Measurements from ENCODE around the gene ANKEF1.
"Not testable (repeated sequence)": the region's sequence is repeated elsewhere in the genome, so short reads cannot be mapped to it uniquely, and the experiment has no call there.

The ANKEF1 gene

DNA sequence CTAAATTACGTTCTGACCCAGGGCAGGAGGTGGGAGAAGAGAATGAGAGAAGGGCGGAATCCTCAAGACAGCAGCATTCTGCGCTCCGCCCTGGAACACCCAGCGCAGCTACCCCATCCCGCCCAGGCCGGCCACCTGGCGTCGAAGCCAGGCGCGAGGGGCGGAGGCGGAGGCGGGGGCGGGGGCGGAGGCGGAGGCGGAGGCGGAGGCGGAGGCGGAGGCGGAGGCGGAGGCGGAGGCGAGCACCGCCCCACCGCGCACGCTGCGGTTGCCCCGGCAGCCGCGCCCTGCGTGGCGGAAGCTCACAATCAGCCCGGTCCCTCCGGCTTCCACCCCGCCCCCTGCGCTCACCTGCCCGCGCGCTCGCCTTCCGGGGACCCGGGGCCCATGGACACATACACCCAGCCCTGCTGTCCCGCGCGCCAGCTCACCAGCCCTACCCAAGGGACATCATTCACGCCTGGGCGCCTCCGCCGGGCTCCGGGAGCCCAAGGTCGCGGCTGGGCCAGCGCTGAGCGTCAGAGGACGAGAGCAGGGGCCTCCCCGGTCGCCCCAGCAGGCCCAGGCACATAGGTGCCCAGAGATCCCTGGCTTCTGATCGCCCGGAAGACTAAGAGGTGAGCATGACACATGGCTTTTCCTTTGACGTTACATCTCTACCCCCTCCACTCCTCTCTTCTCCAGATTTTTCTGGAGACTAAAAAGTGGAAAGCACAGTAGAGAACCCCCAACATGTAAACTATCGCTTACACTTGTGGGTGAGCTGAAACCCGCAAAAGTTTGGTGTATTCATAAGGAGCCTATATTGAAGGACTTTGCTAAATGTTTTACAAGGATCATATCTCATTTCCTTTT is at the start of gene ANKEF1:
ANKEF1 (plus strand) TSS at position 271 of the 855 bp plus-strand sequence. CDS start 3,315 bp downstream, outside the sequence.
- DNase-seq (ENCODE audit: low spot score) = peak; percentile 61

DNA sequence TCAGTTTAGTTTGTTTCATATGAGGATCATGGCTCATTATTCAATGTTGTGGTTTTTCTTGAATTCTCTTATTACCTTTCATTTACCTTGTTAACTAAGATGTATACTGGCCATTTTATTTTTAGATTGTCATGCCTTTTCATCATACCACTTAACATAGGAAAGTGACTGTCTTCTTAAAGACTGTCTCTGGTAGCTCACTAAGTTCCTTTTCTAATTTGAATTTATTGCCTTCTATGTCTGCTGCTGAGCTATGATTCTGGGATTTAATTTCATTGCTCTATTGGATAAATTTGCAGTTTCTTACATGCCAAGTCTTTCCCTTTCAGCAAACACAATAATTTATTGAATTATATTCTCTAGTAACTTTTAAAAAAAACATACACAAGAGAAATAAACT is 49.5 kb upstream of the ANKEF1 start:
- no peak for DNase-seq (ENCODE audit: low spot score)

DNA sequence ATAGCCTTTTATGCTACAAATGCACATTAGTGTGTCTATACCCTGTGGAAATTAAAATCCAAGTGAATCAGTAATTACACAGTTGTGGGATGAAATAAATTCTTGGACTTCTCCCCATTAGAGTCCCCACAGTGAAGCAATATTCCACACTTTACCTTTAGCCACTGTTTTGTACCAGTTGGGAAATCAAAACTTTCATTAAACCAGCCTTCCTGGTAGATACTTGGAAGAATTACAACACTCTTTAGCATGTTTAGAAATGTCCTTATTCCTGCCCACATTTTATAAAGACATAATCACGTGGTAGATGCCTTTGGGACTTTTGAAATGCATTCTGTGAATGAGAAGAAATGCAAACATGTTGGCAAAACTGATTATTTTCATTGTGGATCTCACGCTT is 49.0 kb upstream of the ANKEF1 start:
- DNase-seq (ENCODE audit: low spot score) = no peak

DNA sequence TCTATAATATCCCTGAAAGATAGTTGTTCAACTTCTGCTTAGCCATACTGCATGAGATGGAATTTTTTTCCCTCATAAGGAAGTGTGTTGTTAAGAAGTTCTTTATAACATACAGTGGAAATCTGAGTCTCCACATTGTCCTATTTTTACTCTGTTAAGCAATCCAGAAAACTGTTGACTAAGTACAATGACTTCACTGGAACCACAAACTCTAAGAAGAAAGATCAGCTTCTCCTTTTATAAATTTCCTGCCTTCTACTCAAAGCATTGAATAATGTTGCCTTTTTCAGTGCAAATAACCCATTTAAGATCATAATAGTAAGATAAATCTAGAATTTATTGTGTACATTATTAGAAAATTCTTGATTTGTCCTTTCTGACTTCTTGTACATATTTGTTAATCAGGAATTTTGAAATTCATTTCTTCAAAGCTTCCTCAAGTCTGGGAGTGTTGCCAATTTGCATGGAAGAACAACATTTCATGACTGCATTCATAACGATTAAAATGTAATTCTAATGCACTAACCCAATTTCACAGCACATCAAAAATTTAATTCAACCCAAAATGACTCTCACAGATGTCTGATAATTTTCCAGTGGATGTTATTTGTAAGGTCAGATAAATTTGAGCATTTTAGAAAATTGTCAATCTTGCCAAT is 45.6 kb upstream of the ANKEF1 start:
- no peak for DNase-seq (ENCODE audit: low spot score)

DNA sequence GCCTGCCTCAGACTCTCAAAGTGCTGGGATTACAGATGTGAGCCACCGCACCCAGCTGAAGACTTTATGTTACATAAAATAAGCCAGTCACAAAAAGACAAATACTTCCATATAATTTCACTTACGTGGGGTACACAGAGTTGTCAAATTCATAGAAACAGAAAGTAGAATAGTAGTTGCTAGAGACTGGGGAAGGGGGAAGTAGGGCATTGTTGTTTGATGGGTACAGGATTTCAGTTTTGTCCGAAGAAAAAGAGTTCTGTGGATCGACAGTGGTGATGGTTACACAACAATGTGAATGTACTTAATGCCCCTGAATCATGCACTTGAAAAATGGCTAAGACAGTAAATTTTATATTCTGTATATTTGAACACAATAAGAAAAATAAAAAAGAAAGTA is 41.6 kb upstream of the ANKEF1 start:
- DNase-seq (ENCODE audit: low spot score) = no peak

DNA sequence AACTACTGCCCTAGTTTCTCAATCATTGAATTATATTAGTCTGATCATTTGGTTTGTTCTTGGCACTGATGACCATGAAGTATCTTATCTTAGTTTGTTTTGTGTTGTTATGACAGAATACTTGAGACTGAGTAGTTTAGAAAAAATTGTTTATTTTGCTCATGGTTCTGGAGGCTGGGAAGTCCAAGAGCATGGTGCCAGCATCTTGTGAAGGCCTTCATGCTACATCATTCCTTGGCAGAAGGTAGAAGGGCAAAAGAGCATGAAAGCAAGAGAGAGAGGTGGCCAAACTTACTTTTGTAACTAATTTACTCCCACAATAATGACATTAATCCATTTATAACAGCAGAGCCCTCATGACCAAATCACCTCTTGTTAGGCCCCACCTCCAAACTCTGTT is 40.1 kb upstream of the ANKEF1 start:
- DNase-seq (ENCODE audit: low spot score) = no peak

DNA sequence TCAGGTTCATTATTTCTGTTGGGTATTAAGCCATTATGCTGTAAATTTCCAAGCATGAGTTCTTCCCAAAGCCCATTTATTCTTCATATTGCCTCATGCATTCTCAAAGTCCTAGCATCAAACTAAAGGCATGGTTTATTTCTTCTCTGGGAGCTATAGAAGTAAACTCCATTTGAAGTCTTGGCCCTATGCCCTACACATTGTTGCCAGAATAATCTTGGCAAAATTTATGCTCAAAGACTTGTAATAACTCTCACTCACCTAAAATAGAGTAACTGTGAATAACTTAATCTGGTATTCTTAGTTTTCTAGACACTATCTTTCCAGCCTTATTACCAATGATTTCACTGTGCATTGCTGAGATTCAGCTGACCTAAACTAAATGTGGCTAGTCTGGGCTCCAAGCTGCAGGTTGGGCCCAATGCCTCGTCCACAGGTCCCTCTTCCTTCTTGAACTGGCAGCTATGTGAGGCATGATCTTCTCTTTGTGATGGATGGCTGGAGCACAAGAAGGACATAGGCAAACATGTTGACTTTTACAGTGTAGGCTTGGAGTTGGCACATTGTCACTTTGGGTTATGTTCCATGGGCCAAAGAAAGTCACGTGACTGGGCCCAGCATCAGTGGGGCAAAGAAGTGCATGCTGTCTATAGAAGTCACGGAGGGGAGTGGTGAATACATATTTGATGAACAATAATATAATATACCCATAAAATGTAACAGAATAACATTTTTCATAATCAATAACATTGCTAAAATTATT is 39.1 kb upstream of the ANKEF1 start:
- DNase-seq (ENCODE audit: low spot score) = no peak

DNA sequence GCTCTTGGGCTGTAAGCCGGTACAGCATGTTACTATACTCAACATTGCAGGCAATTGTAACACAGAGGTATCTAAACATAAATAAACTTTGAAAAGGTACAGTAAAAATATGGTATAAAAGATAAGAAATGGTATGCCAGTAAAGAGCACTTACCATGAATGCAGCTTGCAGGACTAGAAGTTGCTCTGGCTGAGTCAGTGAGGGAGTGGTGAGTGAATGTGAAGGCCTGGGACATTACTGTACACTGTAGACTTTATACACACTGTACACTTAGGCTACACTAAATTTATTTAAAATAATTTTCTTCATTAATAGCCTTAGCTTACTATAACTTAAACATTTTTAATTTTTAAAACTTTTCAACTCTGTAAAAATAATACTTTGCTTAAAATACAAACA is 37.8 kb upstream of the ANKEF1 start:
- DNase-seq (ENCODE audit: low spot score) = no peak

DNA sequence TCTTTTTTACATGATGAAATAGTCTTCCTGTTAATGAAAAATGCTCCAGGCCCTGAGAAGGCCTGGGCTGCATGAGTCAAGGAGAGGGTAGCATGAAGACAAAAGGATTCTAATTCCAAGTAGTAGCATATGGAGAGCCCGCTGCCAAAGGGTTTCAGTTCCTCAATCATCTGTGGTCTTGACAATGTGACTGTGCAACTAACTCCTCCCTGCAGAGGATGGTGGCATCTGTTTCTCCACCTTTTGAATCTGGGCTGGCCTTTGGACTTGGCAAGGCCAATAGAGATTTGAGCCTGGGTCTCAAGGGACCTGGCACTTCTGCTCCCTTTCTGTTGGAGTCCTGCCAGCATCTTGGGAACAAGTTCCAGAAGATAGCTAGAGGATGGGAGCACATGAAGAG is 35.1 kb upstream of the ANKEF1 start:
- DNase-seq (ENCODE audit: low spot score) = no peak

DNA sequence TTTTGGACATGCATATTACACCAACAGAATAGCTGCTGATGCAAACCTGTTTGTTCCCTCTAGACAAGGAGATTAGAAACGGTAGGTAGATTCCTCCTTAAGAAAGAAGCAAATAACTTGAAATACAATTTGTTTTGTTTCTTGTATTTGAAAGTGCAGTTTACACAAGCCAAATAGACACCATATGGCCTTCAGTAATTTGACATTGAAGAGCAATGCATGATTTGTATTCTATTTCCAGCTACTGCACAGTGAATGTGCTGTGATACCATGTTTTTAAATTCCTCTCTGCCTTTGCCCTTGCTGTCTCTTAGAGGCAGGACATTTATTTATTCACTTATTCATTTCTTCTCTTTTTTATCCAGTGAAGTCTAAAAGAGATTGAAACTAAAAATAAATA is 31.9 kb upstream of the ANKEF1 start:
- DNase-seq (ENCODE audit: low spot score) = no peak

DNA sequence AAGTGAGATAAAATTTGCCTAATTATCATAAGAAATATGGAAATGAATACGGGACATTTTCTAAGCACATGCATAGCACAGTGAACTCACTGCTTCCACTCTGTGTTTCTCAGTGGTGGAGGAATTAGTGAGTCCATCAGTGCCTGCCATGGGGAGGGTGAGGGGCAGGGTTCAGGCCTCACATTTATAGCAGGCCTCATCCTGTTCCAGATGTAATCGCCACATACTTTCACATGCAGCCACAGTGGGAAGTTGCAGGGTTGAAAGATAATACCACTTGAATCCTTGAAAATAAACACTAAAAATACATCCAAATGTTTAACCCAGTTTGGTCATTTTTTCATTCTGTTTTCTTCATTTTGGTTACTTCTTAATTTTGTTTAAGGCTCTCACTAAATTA is 29.9 kb upstream of the ANKEF1 start:
- DNase-seq (ENCODE audit: low spot score) = no peak

DNA sequence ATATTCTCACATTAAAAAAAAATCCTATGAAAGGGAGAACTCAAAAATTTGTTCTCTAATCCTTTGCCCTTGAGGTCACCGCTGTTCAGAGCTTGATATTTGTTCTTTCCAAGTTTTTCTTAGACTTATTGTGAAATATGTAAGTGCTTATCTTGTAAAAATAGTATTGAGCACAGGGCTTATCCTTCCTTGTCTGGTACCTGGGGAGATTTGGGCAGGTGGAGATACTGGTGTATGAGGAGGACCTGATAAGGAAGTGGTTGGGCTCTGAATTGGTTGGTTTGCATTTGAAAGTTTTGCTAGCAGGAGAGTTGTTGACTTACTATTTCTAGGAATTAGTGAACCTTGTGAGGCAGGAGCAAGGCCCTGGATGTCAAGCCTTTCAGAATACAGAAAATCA is 28.9 kb upstream of the ANKEF1 start:
- no peak for DNase-seq (ENCODE audit: low spot score)

DNA sequence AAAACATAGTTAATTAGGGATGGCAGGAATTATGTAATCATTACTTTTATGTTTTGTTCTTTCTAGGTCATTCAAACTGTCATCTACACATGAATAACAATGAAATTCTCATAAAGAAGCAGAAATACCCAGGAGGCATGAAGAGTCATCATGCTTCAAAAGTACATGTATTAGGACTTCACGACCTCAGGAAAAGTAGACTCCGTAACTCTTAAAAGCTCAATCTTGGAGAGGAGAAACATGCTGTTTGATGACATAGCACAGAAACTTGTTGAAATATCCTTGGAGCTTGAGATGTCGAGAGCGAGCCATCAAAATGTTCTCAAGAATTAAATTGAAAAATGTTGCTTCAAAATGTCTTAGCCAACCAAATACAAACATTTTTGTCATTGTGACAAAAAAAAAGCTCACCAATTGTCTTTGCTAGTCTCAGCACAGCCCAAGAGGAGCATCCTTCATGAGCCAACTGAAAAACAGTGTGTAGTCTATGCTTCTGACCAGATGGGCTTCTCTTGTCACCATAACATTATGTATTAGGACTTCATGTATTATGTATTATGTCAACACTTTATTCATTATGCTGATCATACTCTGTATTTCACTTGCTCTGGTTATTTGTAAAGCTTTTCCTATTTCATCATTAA is 28.2 kb upstream of the ANKEF1 start:
- no peak for DNase-seq (ENCODE audit: low spot score)

DNA sequence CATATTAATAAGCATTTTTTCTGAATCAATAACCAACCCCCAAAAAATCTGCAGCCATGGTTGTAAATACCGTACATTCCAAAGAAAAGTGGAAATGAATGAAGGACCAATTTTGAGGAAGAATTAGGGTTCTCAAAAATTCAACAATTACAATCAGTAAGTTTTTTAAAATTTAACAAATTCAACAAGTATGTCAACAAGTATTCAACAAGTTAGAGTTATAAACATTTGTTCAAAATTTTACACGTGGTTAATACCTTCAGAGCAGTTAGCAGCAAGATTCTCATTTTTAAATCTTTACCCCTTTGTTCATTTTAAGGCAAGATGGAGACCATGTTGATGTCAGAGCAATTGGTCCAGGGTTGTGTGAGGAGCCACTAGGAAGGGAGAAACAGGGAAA is 27.6 kb upstream of the ANKEF1 start:
- no peak for DNase-seq (ENCODE audit: low spot score)

DNA sequence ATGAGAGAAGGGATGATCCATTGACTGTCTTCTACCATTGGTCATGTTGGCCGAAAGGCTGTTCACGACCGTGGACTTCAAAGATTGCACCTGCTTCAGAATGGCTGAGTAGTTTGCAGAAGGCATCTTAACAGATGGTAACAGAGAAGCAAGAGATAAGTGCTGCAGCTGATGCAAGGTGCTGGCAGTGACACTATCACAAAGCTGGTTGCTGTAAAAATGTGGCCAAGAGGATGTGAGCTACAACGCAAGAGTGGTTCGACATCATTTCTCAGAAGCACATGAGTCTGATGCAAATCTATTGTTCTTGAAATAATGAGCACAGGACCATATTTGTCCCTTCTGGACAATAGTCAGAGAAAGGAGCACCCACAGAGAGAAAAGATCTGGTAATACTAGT is 27.0 kb upstream of the ANKEF1 start:
- no peak for DNase-seq (ENCODE audit: low spot score)

DNA sequence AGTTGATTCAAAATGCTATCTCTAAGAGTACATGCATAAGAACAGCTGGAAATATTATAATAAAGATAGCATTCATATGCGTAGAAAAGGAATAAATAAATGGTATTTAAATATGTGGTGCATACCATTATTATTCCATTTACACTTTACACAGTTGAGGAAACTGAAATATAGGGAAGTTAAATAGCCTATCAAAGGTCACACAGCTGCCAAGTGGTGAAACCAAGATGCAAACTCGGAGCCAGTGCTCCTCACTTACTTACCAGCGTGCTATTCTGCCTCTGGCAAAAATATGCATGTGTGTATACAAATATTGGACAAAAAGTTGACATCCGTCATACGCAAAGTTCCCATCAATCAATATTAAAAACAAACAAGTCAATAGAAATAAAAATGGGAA is 22.3 kb upstream of the ANKEF1 start:
- no peak for DNase-seq (ENCODE audit: low spot score)

DNA sequence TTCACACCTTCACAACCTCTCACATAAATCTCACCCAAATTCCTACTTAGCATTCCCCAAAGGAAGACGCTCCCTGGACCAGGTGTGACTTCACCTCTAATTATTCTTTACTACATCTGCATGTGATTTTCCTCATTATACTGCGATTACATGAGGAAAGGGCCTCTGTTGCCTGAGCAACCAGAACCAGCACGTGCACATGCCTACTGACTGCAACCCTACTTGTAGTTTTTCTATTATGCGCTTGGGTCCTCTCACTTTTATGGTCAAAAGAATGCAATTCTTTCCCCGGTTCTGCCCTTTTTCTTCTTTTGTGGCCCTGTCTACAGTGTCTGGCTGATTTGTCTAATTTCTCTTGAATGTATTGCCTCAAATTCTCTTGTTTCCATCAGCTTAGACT is 20.4 kb upstream of the ANKEF1 start:
- no peak for DNase-seq (ENCODE audit: low spot score)

DNA sequence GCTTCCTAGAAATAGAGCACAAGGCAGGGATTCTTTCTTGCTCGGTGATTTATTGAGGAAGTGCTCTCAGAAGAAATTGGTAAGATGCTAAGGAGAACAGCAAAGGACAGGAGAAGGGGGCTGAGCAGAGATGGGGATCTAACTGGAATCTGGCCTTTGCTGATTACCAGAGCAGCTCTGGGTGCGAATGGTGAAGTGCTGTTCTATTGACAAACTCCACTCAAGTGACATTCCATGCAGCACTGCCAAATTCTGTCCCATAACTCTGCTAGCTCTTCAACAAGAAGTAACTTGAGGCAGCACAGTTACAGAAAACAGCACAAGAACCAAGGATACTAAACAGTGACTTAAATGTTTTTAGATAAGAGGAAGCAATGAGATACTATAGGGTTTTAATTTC is 13.8 kb upstream of the ANKEF1 start:
- DNase-seq (ENCODE audit: low spot score) = no peak

DNA sequence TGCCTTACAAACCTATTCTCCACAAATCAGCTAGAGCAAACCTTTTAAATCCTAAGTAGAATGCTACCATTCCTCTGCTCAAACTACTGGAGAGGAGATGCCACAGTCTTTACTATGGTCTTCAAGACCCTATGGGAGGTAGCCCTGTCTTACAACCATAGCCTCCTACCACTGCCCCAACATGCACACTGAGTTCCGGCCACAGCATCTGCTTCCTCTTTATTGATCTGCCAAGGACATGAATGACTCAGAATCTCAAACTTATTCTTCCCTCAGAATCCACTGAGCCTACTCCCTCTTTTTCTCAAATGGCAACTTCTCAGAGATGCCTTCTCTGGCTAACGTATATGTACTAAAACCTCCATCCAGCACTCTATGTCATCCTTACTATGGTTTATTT is 12.2 kb upstream of the ANKEF1 start:
- DNase-seq (ENCODE audit: low spot score) = no peak

DNA sequence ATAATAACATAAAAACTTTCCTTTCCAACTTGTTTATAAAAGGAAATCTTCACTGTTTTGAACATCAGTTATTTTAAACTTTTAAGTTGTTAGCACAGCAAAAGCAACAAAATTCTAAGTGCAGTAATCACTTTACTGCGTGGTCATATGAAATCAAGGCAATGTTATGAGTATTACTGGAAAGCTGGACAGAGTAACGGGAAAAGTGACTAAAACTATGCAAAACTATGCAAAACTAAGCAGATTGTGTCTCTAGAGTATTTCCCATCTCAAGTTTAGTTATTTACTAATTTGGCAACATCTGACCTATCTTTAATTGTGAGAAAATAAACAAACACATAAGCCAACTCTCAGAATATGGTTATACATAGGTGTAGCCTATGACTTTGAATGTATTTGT is 10.9 kb upstream of the ANKEF1 start:
- no peak for DNase-seq (ENCODE audit: low spot score)

DNA sequence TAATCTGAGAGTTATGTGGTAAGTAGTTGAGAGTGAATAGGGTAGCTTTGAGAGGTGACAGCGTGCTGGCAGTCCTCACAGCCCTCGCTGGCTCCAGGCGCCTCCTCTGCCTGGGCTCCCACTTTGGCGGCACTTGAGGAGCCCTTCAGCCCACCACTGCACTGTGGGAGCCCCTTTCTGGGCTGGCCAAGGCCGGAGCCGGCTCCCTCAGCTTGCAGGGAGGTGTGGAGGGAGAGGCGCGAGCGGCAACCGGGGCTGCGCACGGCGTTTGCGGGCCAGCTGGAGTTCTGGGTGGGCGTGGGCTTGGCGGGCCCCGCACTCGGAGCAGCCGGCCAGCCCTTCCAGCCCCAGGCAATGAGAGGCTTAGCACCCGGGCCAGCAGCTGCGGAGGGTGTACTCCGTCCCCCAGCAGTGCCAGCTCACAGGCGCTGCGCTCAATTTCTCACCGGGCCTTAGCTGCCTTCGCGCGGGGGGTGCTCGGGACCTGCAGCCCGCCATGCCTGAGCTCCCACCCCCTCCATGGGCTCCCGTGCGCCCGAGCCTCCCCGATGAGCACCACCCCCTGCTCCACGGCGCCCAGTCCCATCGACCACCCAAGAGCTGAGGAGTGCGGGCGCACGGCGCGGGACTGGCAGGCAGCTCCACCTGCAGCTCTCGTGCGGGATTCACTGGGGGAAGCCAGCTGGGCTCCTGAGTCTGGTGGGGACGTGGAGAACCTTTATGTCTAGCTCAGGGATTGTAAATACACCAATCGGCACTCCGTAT is 3.2 kb upstream of the ANKEF1 start:
- not testable (repeated sequence) for DNase-seq (ENCODE audit: low spot score)

DNA sequence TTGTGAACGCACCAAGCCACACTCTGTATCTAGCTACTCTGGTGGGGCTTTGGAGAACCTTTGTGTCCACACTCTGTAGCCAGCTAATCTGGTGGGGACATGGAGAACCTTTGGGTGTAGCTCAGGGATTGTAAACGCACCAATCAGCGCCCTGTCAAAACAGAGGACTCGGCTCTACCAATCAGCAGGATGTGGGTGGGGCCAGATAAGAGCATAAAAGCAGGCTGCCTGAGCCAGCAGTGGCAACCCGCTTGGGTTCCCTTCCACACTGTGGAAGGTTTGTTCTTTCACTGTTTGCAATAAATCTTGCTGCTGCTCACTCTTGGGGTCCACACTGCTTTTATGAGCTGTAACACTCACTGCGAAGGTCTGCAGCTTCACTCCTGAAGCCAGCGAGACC is 2.5 kb upstream of the ANKEF1 start:
- DNase-seq (ENCODE audit: low spot score) = not testable (repeated sequence)
